ENCODE measurements around the gene SMCR8.
A peak's percentile ranks its signal among the peaks of the same experiment; 100 is the strongest.

SMCR8 gene, protein sequence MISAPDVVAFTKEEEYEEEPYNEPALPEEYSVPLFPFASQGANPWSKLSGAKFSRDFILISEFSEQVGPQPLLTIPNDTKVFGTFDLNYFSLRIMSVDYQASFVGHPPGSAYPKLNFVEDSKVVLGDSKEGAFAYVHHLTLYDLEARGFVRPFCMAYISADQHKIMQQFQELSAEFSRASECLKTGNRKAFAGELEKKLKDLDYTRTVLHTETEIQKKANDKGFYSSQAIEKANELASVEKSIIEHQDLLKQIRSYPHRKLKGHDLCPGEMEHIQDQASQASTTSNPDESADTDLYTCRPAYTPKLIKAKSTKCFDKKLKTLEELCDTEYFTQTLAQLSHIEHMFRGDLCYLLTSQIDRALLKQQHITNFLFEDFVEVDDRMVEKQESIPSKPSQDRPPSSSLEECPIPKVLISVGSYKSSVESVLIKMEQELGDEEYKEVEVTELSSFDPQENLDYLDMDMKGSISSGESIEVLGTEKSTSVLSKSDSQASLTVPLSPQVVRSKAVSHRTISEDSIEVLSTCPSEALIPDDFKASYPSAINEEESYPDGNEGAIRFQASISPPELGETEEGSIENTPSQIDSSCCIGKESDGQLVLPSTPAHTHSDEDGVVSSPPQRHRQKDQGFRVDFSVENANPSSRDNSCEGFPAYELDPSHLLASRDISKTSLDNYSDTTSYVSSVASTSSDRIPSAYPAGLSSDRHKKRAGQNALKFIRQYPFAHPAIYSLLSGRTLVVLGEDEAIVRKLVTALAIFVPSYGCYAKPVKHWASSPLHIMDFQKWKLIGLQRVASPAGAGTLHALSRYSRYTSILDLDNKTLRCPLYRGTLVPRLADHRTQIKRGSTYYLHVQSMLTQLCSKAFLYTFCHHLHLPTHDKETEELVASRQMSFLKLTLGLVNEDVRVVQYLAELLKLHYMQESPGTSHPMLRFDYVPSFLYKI

DNA sequence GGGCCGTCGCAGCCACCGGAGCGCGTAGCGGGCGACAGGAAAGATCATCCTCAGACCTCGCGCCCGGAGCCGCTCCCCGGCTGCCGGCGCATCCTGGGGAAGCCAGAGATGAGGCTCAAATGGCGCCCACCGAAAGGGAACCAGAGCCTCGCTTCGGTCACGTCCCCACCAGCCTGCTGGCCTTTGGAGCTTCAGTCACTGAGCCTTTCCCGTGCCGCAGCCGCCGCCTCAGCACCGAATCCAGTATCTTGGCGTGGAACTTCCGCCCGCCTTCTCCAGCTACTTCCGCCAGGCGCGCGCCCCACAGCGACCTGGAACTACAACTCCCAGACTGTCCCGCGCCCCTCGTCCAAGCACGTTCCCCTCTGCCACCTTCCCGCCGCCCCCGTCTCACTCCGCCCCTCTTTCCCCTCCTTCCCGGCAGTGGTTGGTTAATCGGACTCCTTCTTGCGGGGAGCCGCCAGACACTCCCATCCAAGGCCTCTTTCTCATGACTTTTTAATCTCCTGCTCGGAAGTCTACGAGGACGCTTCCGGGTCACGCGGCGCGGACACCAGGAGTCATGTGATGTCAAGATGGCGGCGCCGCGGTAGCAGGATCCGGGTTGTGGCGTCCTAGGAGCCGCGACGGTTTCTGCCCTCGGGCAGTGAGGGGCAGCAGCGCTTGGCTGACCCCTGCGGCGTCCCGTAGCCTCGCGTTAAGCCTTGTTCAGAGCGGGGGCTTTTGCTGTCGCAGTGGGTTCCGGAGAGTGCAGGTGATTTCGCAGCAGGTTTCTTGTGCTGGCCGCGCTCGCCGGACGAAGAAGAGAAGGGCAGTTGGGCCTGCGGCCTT lies at the start of gene SMCR8, which contains the start of gene TOP3A:
TSS of gene SMCR8 (plus strand) at position 563 of the 831 bp plus-strand sequence. CDS start 497 bp downstream, outside the sequence.
TSS of gene TOP3A (minus strand) at position 264 of the 831 bp plus-strand sequence. CDS start at position 48, 216 bp downstream.
- DNase-seq (ENCODE audit: low spot score in 2 of 2) = peak; percentile 89
- Mint-ChIP-seq H3K4me1 (peaks cover 55% of the 10 kb centered on the region), H3K36me3 (peaks cover 10% of the 10 kb centered on the region), H3K4me3 (peak within 1 kb of the TSS; percentile 92), H3K9me3 (peaks cover 2% of the 10 kb centered on the region), H3K27me3 (no peaks in the 10 kb centered on the region), H3K27ac (peak within 1 kb of the TSS; percentile 97)
- peak; percentile 86 for ATAC-seq (ENCODE audit: low read depth)

DNA sequence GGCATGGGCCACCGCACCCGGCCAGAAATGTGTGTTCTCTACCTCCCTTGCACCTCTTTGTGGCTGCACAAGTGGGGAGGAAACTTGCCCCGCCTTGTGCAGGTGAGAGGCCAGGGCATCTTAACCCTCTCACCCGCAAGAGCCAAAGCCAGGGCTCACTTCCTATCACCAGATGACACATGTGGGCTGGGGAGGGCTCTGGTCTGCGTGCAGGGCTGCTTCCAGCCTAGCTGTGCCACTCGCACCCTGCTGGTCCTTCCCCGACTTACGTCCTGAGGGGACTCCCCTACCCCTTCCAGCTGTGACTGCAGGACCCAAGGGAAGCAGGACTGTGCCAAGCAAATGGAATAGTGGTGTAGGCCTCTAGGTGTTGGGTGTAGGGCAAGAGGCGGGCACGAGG lies 47.7 kb upstream of the SMCR8 start:
- Mint-ChIP-seq H3K36me3 (peaks cover 3% of the 10 kb centered on the region), H3K27ac (no peak overlapping the region), H3K4me1 (no peaks in the 10 kb centered on the region), H3K4me3 (no peak overlapping the region), H3K9me3 (no peaks in the 10 kb centered on the region), H3K27me3 (no peaks in the 10 kb centered on the region)
- no peak for DNase-seq (ENCODE audit: low spot score in 2 of 2)
- ATAC-seq (ENCODE audit: low read depth) = no peak

DNA sequence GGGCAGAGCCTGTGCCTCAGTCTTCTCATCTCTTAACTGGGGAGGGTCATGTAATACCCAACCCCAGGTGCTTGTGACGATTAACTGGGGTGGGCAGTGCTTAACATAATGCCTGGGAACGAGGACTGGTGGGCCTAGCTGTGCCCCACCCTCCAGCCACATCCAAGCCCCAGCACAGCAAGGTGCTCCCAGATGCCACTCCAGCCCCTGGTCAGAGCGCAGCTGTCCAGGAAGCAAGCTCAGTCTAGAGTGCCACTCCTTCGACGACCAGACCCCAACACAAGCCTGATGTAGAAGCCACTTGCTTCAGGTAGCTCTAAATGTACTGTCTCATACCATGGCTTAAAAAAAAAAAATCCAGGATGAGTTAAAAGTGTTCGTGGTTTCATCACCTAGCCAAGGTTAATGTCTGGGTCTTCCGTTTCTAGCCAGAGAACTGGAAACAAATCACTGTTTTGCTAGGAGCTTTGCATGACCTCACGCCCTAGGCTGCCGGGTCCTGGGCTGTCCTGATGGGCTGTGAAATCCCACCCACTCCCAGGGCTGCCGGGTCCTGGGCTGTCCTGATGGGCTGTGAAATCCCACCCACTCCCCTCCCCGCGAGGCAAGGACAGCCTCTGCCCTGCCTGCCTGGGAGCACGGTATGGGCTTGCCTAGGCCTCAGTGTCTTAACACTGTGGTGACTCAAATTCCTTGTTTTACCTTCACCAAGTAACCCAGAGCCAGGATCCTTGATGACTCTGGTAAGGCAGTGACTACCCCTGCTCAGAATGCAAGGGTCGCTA lies 47.0 kb upstream of the SMCR8 start:
- peaks cover 6% of the 10 kb centered on the region for H3K36me3 Mint-ChIP-seq
- H3K27ac Mint-ChIP-seq = no peak overlapping the region
- no peaks in the 10 kb centered on the region for H3K4me1 Mint-ChIP-seq
- no peak overlapping the region for H3K4me3 Mint-ChIP-seq
- no peaks in the 10 kb centered on the region for H3K27me3 Mint-ChIP-seq
- ATAC-seq (ENCODE audit: low read depth) = no peak
- H3K9me3 Mint-ChIP-seq = no peaks in the 10 kb centered on the region
- no peak for DNase-seq (ENCODE audit: low spot score in 2 of 2)

DNA sequence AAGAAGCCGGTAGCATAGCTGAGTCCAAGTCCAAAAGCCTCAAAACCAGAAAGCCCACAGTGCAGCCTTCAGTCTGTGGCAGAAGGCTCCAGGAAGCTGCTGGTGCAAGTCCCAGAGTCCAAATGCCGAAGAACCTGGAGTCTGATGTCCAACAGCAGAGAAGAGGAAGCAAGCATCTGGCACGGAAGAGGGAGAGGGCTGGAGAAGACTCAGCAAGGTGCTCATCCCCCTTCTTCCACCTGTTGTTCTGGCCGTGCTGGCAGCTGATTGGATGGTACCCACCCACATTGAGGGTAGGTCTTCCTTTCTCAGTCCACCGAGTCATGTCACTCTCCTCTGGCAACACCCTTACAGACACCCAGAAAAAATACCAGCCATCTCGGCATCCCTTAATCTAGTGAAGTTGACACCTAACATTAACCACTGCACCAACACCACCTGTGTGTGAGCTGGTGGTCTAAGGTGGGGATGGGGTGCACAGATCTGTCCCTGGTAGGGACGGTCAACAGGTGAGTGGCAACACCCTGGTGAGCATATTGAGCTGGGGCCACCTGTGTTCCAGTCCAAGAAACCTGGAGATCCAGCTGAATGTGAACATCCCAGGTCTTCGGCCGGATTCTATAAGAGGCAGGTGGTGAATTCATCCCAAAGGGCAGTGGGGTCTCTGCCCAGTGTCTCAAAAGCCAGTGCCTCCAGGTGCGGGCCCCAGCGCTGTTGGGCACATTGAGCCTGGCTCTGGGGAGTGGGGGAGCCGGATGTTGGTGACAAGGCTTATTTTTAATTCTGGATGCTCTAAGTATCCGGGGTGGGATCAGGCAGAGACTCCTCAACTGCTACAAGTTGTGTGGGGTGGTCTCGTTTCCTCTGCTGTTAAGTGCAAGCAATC lies 44.8 kb upstream of the SMCR8 start:
- DNase-seq (ENCODE audit: low spot score in 2 of 2) (no peak), ATAC-seq (ENCODE audit: low read depth) (no peak)
- Mint-ChIP-seq H3K36me3 (peaks cover 4% of the 10 kb centered on the region), H3K4me1 (no peaks in the 10 kb centered on the region), H3K27me3 (no peaks in the 10 kb centered on the region), H3K4me3 (no peak overlapping the region), H3K27ac (no peak overlapping the region), H3K9me3 (no peaks in the 10 kb centered on the region)

DNA sequence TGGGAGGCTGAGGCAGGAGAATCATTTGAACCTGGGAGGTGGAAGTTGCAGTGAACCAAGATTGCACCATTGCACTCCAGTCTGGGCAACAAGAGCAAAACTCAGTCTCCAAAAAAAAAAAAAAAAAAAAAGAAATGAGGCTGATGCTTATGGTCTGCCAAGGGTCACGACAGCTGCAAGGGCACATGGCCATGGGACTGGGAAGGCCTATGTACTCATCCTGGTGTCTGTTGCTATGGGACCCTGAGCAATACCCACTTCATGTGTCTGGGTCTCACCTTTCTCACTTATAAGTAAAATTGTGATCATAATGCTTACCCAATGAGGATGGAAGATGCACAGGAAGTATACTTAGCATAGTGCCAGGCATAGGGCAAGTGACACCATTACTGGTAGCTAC lies 38.0 kb upstream of the SMCR8 start:
- Mint-ChIP-seq H3K27ac (no peak overlapping the region), H3K9me3 (no peaks in the 10 kb centered on the region), H3K4me1 (no peaks in the 10 kb centered on the region), H3K4me3 (no peak overlapping the region), H3K36me3 (peaks cover 15% of the 10 kb centered on the region), H3K27me3 (no peaks in the 10 kb centered on the region)
- ATAC-seq (ENCODE audit: low read depth) (no peak), DNase-seq (ENCODE audit: low spot score in 2 of 2) (no peak)

DNA sequence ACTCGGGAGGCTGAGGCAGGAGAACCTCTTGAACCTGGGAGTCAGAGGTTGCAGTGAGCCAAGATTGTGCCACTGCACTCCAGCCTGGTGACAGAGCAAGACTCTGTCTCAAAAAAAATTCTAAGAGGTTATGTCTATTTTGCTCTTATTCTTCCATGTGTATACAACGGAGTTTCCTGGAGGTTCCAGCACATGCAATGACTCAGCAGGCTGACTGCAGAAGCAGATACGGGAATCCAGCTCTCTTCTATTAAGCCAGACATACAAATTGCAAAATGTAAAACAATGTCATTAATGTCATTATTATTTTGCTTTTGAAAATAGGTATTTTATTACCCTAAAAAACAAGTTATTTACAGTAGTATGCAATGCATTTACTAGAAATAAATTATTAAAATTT lies 36.2 kb upstream of the SMCR8 start:
- Mint-ChIP-seq H3K27me3 (no peaks in the 10 kb centered on the region), H3K4me1 (no peaks in the 10 kb centered on the region), H3K36me3 (peaks cover 16% of the 10 kb centered on the region), H3K9me3 (no peaks in the 10 kb centered on the region), H3K27ac (no peak overlapping the region), H3K4me3 (no peak overlapping the region)
- ATAC-seq (ENCODE audit: low read depth) (no peak), DNase-seq (ENCODE audit: low spot score in 2 of 2) (no peak)

DNA sequence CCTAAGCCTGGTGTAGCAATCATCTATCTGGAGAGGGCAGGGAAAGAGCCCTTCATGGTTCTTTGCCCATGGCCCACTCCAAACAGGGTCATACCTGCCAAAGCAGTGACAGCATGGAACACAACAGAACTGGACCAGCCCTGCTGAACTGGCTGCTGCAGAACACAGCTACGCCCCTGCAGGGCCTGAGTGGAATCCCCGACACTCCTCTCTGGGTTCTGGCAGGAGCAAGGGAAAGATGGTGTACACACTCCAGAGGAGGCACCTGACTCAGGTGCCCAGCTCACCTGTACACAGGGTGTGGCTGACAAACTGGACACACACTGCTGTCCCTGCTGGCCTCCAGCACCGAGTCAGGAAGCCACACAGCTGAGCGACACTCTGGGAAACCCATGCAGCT lies 34.8 kb upstream of the SMCR8 start:
- H3K27ac Mint-ChIP-seq = no peak overlapping the region
- no peaks in the 10 kb centered on the region for H3K4me1 Mint-ChIP-seq
- ATAC-seq (ENCODE audit: low read depth) (no peak), DNase-seq (ENCODE audit: low spot score in 2 of 2) (no peak)
- no peaks in the 10 kb centered on the region for H3K9me3 Mint-ChIP-seq
- no peaks in the 10 kb centered on the region for H3K27me3 Mint-ChIP-seq
- no peak overlapping the region for H3K4me3 Mint-ChIP-seq
- peaks cover 19% of the 10 kb centered on the region for H3K36me3 Mint-ChIP-seq

DNA sequence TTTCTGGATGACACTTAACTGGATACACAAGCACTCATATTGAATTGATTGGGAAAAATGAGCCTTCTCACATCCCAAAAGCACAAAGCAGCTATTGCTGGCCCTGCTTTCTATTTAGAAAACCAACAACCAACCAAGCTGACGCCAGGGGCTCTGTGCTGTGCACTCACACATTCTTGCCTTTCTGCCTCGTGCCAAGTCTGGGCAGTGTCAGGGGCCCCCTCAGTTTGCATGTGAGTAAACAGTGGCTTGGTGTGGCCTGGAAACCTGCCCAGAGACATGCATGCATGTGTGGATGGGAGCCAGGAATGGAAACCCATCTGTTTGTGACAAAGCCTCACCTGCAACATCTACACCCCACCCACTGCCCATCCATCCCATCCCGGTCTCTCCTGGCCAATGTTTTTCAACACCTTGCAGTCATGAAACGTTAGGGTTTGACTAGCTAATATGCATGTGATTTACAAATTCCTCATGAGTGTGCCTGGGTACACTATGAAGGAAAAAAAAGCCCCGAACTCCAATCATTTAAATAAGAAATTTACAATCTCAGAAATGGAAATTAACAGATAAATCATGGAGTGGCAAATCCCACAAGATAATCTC lies 34.2 kb upstream of the SMCR8 start:
- no peak for DNase-seq (ENCODE audit: low spot score in 2 of 2)
- no peak overlapping the region for H3K4me3 Mint-ChIP-seq
- H3K27ac Mint-ChIP-seq = no peak overlapping the region
- no peak for ATAC-seq (ENCODE audit: low read depth)
- H3K4me1 Mint-ChIP-seq = no peaks in the 10 kb centered on the region
- H3K36me3 Mint-ChIP-seq = peaks cover 24% of the 10 kb centered on the region
- no peaks in the 10 kb centered on the region for H3K27me3 Mint-ChIP-seq
- no peaks in the 10 kb centered on the region for H3K9me3 Mint-ChIP-seq

DNA sequence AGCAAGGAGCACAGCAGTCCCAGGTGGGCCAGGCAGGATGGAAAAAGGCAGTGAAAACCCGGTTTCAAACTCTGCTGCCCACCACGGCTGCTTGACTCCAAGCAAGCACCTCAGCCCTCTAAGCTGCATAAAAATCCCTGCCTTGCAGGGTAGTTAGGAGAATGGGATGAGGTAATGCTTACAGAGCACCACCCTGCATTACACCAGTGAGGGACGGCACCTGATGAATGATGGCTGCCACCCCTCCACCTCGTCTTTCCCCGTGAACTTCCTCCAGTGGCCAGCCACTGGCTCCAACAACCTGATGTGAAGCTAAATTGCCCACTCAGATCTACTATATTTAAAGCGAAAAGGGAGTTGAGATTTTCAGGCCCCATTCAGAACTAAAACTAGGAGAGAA lies 33.3 kb upstream of the SMCR8 start:
- DNase-seq (ENCODE audit: low spot score in 2 of 2) = no peak
- ATAC-seq (ENCODE audit: low read depth) = no peak
- Mint-ChIP-seq H3K4me1 (no peaks in the 10 kb centered on the region), H3K4me3 (no peak overlapping the region), H3K27me3 (no peaks in the 10 kb centered on the region), H3K27ac (no peak overlapping the region), H3K9me3 (no peaks in the 10 kb centered on the region), H3K36me3 (peaks cover 22% of the 10 kb centered on the region)

DNA sequence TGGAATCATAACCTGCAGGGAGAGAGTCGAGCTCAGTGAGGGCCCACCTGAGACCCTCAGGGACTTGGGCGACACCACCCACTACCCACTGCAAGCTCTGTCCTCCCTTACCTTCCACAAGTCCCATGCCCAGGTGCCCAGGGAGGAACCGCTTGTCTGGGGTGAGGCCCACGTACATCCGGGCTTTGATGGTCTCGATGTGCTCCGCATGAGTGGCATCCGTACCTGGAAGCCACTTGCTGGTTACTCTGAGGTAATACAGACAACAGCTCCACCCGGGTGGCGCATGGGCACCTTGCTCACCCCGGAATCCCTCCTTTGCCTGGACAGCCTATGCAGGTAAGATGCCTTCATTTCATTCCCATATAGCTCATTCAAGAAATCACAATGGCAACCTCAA lies 29.8 kb upstream of the SMCR8 start:
- no peaks in the 10 kb centered on the region for H3K27me3 Mint-ChIP-seq
- H3K27ac Mint-ChIP-seq = no peak overlapping the region
- DNase-seq (ENCODE audit: low spot score in 2 of 2) = no peak
- H3K9me3 Mint-ChIP-seq = no peaks in the 10 kb centered on the region
- no peaks in the 10 kb centered on the region for H3K4me1 Mint-ChIP-seq
- peaks cover 30% of the 10 kb centered on the region for H3K36me3 Mint-ChIP-seq
- ATAC-seq (ENCODE audit: low read depth) = no peak
- no peak overlapping the region for H3K4me3 Mint-ChIP-seq

DNA sequence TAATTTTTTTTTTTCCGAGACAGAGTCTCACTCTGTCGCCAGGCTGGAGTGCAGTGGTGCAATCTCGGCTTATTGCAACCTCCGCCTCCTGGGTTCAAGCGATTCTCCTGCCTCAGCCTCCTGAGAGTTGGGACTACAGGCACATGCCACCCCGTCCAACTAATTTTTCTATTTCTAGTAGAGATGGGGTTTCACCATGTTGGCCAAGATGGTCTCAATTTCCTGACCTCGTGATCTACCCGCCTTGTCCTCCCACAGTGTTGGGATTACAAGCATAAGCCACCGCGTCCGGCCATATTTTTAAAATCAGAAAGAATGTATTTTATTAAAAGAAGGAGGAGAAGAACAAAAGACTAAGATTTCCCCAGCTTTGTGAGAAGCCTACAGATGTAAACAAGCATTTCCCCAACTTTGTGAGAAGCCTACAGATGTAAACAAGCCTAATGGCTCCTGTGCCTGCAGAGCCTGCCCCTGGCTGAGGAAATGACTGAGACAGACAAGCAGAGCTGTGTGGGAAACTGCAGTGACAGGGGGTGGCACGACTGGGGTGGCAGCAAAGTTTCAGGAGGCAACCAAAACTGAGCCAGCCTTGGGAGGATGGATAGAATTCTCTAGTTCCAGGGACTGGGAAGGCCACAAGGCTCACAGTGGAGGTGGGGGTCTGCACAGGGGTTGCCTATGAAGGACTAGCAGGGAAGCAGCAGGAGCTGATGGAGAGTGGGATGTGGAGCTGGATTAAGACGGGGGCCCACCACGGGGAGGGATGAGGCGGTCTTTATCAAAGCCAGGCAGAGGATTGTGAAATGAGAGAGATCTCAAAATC lies 23.2 kb upstream of the SMCR8 start:
- no peak for ATAC-seq (ENCODE audit: low read depth)
- Mint-ChIP-seq H3K27ac (no peak overlapping the region), H3K4me1 (no peaks in the 10 kb centered on the region), H3K9me3 (no peaks in the 10 kb centered on the region), H3K27me3 (no peaks in the 10 kb centered on the region), H3K4me3 (no peak overlapping the region), H3K36me3 (peaks cover 19% of the 10 kb centered on the region)
- DNase-seq (ENCODE audit: low spot score in 2 of 2) = no peak

Measured in memory B cell (primary cell).